HCT116 (cell line): ENCODE data around the gene LZTR1. TPM values are rescaled to one million over a fixed set of nuclear protein-coding genes. Genes with fewer than 3 reads are reported as not detected.
A peak's percentile ranks its signal among the peaks of the same experiment; 100 is the strongest.
"Not testable (repeated sequence)": the region's sequence is repeated elsewhere in the genome, so short reads cannot be mapped to it uniquely, and the experiment has no call there.

Experiments
- ATAC-seq: fragments of 200-7000 bp; cut with Tn5 transposase; 2 replicates; pipeline ENCODE4 v1.9.1; 2020; ENCODE audit warnings: mild to moderate bottlenecking, moderate library complexity
- BruUV-seq: library from RNA; stranded (reverse); fragments of 400-500 nt; replicated peaks from 2 replicates; lab custom pipeline; 2021; lab: Mats Ljungman, UMichigan
- CTCF ChIA-PET: fragments of 300-600 bp; sonication (Branson Sonifier 250); formaldehyde crosslinking; loops from one replicate; lab custom pipeline; 2021; ENCODE audit warnings: antibody characterized with exemption; lab: Charles Lee
- POLR2A ChIA-PET: fragments of 300-600, 350-600 bp; sonication (Branson Sonifier 250); formaldehyde crosslinking; loops from one replicate; lab custom pipeline; 2021; ENCODE audit warnings: antibody characterized with exemption; lab: Charles Lee
- RAD21 ChIA-PET, 2 experiments: fragments of 300-600 bp; sonication (Branson Sonifier 250); formaldehyde crosslinking; loops; one replicate each; lab custom pipeline; 2023; ENCODE audit warnings: low total read pairs in 2 of 2; ENCODE audit not compliant: uncharacterized antibody in 2 of 2, unreplicated experiment in 2 of 2, low non-redundant PET in 1 of 2; lab: Charles Lee
- DNase-seq: peaks from one replicate; pipeline ENCODE4 v3.0.0-alpha.2; 2010; ENCODE audit warnings: low read depth, low spot score
- H2AFZ ChIP-seq: fragments of 200-600 bp; shearing (Covaris generic), sonication (generic); 2 replicates; pipeline ENCODE4 v1.6.1; 2017; ENCODE audit warnings: low read depth, mixed run types, mixed read lengths, antibody characterized with exemption, low read length; ENCODE audit not compliant: poor library complexity, severe bottlenecking
- H3K27ac ChIP-seq: 2 replicates; pipeline ENCODE4 v1.5.1; 2012; ENCODE audit warnings: low read depth, low read length
- H3K27me3 ChIP-seq: fragments of 200-600 bp; sonication (generic); 2 replicates; pipeline ENCODE4 v1.6.1; 2016; ENCODE audit warnings: mixed run types, low read length, mixed read lengths; ENCODE audit not compliant: insufficient read depth
- H3K36me3 ChIP-seq, 2 experiments: fragments of 200-500 bp in 1 of 2; fragments of 200-600 bp in 1 of 2; sonication (Bioruptor generic) in 1 of 2; sonication (generic) in 1 of 2; 2 replicates each; pipeline versions ENCODE4 v1.5.1 to v1.6.1; 2014 to 2016; ENCODE audit warnings: low read length in 2 of 2, inconsistent platforms in 1 of 2, mixed read lengths in 1 of 2, mixed run types in 1 of 2; ENCODE audit not compliant: insufficient read depth in 2 of 2, control insufficient read depth in 1 of 2
- H3K4me1 ChIP-seq, 2 experiments: fragments of 200-600 bp in 1 of 2; sonication (generic) in 1 of 2; 2 replicates each; pipeline versions ENCODE4 v1.5.1 to v1.6.1; 2012 to 2017; ENCODE audit warnings: low read length in 2 of 2, inconsistent platforms in 1 of 2, mild to moderate bottlenecking in 1 of 2, mixed read lengths in 1 of 2, mixed run types in 1 of 2, moderate library complexity in 1 of 2; ENCODE audit not compliant: insufficient read depth in 2 of 2, control insufficient read depth in 1 of 2
- H3K4me2 ChIP-seq: fragments of 200-600 bp; sonication (generic); 2 replicates; pipeline ENCODE4 v1.6.1; 2017; ENCODE audit warnings: mixed run types, low read length, mixed read lengths
- H3K4me3 ChIP-seq, 2 experiments: fragments of 200-600 bp in 1 of 2; sonication (generic) in 1 of 2; replicated peaks in 1 of 2; 2 replicates each; pipeline ENCODE4 v1.5.1; 2011 to 2016; ENCODE audit warnings: low read length in 2 of 2, control low read depth in 1 of 2, low read depth in 1 of 2, mild to moderate bottlenecking in 1 of 2, mixed read lengths in 1 of 2, mixed run types in 1 of 2
- H3K79me2 ChIP-seq: fragments of 200-600 bp; sonication (generic); 2 replicates; pipeline ENCODE4 v1.6.1; 2017; ENCODE audit warnings: mild to moderate bottlenecking, mixed run types, low read length, moderate library complexity, mixed read lengths; ENCODE audit not compliant: insufficient read depth
- H3K9ac ChIP-seq: fragments of 200-600 bp; sonication (generic); 2 replicates; pipeline ENCODE4 v1.6.1; 2016; ENCODE audit warnings: low read length, mixed read lengths
- H3K9me2 ChIP-seq: fragments of 200-600 bp; sonication (generic), shearing (Covaris generic); 2 replicates; pipeline ENCODE4 v1.6.1; 2017; ENCODE audit warnings: mixed run types, mild to moderate bottlenecking, moderate library complexity; ENCODE audit not compliant: insufficient read depth
- H3K9me3 ChIP-seq, 2 experiments: fragments of 200-500 bp in 1 of 2; fragments of 200-600 bp in 1 of 2; sonication (Bioruptor generic) in 1 of 2; sonication (generic) in 1 of 2; 2 replicates each; pipeline ENCODE4 v1.6.1; 2014 to 2017; ENCODE audit warnings: low read length in 2 of 2, mixed read lengths in 2 of 2, inconsistent platforms in 1 of 2, low read depth in 1 of 2, mild to moderate bottlenecking in 1 of 2, mixed run types in 1 of 2, moderate library complexity in 1 of 2; ENCODE audit not compliant: control insufficient read depth in 1 of 2, insufficient read depth in 1 of 2
- H4K20me1 ChIP-seq: fragments of 200-600 bp; sonication (generic), shearing (Covaris generic); 2 replicates; pipeline ENCODE4 v1.6.1; 2017; ENCODE audit warnings: mixed run types, mild to moderate bottlenecking, moderate library complexity; ENCODE audit not compliant: insufficient read depth
- CBX3 ChIP-seq: IDR thresholded peaks from 2 replicates; pipeline ENCODE4 v1.6.1; 2012; ENCODE audit warnings: low read depth
- MAX ChIP-seq: IDR thresholded peaks from 2 replicates; pipeline ENCODE4 v1.6.1; 2012
- intact Hi-C: fragments of 100-400 bp; cut with micrococcal nuclease; formaldehyde crosslinking; loops from 2 replicates; pipeline ENCODE4 v1.10.0; 2022
- total RNA-seq: library from RNA; stranded (reverse); gene quantifications from one replicate; pipeline ENCODE4 v1.2.1, GENCODE V29; 2021; ENCODE audit not compliant: unreplicated experiment

The LZTR1 gene
- total RNA-seq, 1 experiment from 2014 or later, result 56.5 TPM

- RAD21 ChIA-PET, H3K4me3 ChIP-seq, H3K9ac ChIP-seq, H3K9me2 ChIP-seq, H2AFZ ChIP-seq, CTCF ChIA-PET, DNase-seq, H3K27me3 ChIP-seq, ATAC-seq, POLR2A ChIA-PET, H3K4me2 ChIP-seq, BruUV-seq, intact Hi-C loops, H3K27ac ChIP-seq, H3K9me3 ChIP-seq: not testable (repeated sequence)
- H3K36me3 ChIP-seq, result peaks cover 11 to 21% of the 10 kb centered on the region in 2 experiments; a peak in 3 of 4 replicates
- peaks cover 99% of the 10 kb centered on the region for H3K79me2 ChIP-seq
- H4K20me1 ChIP-seq, result peaks cover 49% of the 10 kb centered on the region; the same call in 1 of the 2 replicates
- H3K4me1 ChIP-seq, result peaks cover 6 to 36% of the 10 kb centered on the region in 2 experiments
These were observed 42.5 kb upstream of the LZTR1 start for GRCh38 chr22:20939457-20940185.

DNA sequence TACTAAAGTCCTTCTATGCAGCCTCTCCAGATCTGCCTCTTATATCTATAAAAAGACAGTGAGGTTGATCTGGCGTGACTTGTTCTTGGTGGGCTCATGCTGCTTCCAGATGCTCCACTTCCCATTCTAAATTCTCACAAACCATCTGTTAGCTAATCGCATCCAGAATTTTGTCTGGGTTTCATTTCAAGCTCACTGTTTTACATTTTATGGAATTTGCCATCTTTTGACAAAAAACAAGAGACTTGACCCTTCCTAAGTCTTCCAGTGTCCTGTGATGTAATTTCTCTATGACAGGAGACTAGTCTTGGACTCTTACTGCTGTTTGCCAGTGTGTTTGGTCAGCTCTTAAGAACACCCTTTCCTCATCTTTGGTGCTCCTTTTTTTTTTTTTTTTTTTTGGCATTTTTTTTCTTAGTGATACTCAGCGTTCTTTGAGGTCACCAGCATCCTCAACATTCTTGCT lies 41.9 kb upstream of the LZTR1 start:
- Histone ChIP-seq H3K9me2 (no peaks in the 10 kb centered on the region), H4K20me1 (peaks cover 52% of the 10 kb centered on the region; the same call in 1 of the 2 replicates), H3K79me2 (peaks cover 99% of the 10 kb centered on the region), H3K9me3 (no peaks in the 10 kb centered on the region), H3K4me1 (peaks cover 10 to 42% of the 10 kb centered on the region in 2 experiments), H3K4me2 (no peak overlapping the region), H3K9ac (no peak overlapping the region), H2AFZ (no peak overlapping the region), H3K36me3 (peaks cover 11 to 17% of the 10 kb centered on the region in 2 experiments; a peak in 3 of 4 replicates), H3K27ac (no peak overlapping the region), H3K27me3 (no peaks in the 10 kb centered on the region), H3K4me3 (no peak overlapping the region)
- ATAC-seq, result no peak
- ChIA-PET RAD21 (no interaction called here), CTCF (no interaction called here)
- intact Hi-C loops, result no loop called here
- no peak for DNase-seq
- BruUV-seq, result no TSS peak
- TF ChIP-seq CBX3 (no peak), MAX (0 out of 2 replicates have a peak, but pooled peaks have one; percentile 13)
- TF ChIP-seq, all 23 proteins: peak for 1
- POLR2A ChIA-PET, result no interaction called here
